ENCODE data around the gene WWP2. TPM values are rescaled to one million over a fixed set of nuclear protein-coding genes. Genes with fewer than 3 reads are reported as not detected.
"Not testable (repeated sequence)": the region's sequence is repeated elsewhere in the genome, so short reads cannot be mapped to it uniquely, and the experiment has no call there.

WWP2 gene
- polyA plus RNA-seq, 1 donor (not counting 4 experiments of a cell fraction or from before 2014, with no cell fraction given), result 6.9 TPM

GRCh38 chr16:69814078-69814477, 51.9 kb downstream of the WWP2 start:
- H3K9me3 ChIP-seq (ENCODE audit: control insufficient read depth, low read depth, low read length), result no peaks in the 10 kb centered on the region
- H3K27ac ChIP-seq (ENCODE audit: control insufficient read depth, insufficient read depth, low read length), result no peak overlapping the region
- no peak overlapping the region for H3K4me2 ChIP-seq (ENCODE audit: control insufficient read depth, extremely low read depth, insufficient read depth, low read depth, low read length)
- no peak overlapping the region for H2AFZ ChIP-seq (ENCODE audit: control insufficient read depth, low read length)
- DNase-seq (ENCODE audit: low read depth, low spot score) (no peak), FAIRE-seq (no peak)
- no peak overlapping the region for H3K9ac ChIP-seq (ENCODE audit: control insufficient read depth, extremely low read depth, insufficient read depth, low read length)
- H4K20me1 ChIP-seq (ENCODE audit: control insufficient read depth, extremely low read depth, insufficient read depth, low read length), result no peaks in the 10 kb centered on the region
- H3K79me2 ChIP-seq (ENCODE audit: control insufficient read depth, insufficient read depth, low read length), result no peaks in the 10 kb centered on the region
- H3K27me3 ChIP-seq (ENCODE audit: control insufficient read depth, extremely low read depth, insufficient read depth, low read length), result no peaks in the 10 kb centered on the region
- H3K9me1 ChIP-seq (ENCODE audit: control insufficient read depth, extremely low read depth, insufficient read depth, low read length), result no peaks in the 10 kb centered on the region
- TF ChIP-seq EZH2 (IDR thresholded peaks at IDR 0.05; ENCODE audit: low read length) (no peak), CTCF (optimal IDR thresholded peaks at IDR 0.05 in 1 of 3, IDR thresholded peaks at IDR 0.05 in 1 of 3, conservative IDR thresholded peaks at IDR 0.05 in 1 of 3; ENCODE audit: extremely low read depth in 1 of 3, insufficient read depth in 2 of 3, low read length in 3 of 3) (no peak)
- no peak overlapping the region for H3K4me3 ChIP-seq (ENCODE audit: control insufficient read depth in 2 of 3, extremely low read depth in 1 of 3, insufficient read depth in 2 of 3, low read depth in 1 of 3, low read length in 3 of 3)
- H3K36me3 ChIP-seq (ENCODE audit: control insufficient read depth in 2 of 2, extremely low read depth in 1 of 2, insufficient read depth in 2 of 2, low read length in 2 of 2), result no peaks in the 10 kb centered on the region
- no peaks in the 10 kb centered on the region for H3K4me1 ChIP-seq (ENCODE audit: control insufficient read depth, extremely low read depth, insufficient read depth, low read length)
- dilution Hi-C loops (cut with MboI; ENCODE audit: extremely low pct_ligation_motif_present, low sequenced_read_pairs), result no loop called here

- no peaks in the 10 kb centered on the region for H4K20me1 ChIP-seq (ENCODE audit: control insufficient read depth, extremely low read depth, insufficient read depth, low read length)
- dilution Hi-C loops (cut with MboI; ENCODE audit: extremely low pct_ligation_motif_present, low sequenced_read_pairs), result no loop called here
- TF ChIP-seq CTCF (optimal IDR thresholded peaks at IDR 0.05 in 1 of 3, IDR thresholded peaks at IDR 0.05 in 1 of 3, conservative IDR thresholded peaks at IDR 0.05 in 1 of 3; ENCODE audit: extremely low read depth in 1 of 3, insufficient read depth in 2 of 3, low read length in 3 of 3) (no peak), EZH2 (IDR thresholded peaks at IDR 0.05; ENCODE audit: low read length) (no peak)
- H2AFZ ChIP-seq (ENCODE audit: control insufficient read depth, low read length), result no peak overlapping the region
- no peaks in the 10 kb centered on the region for H3K9me3 ChIP-seq (ENCODE audit: control insufficient read depth, low read depth, low read length)
- FAIRE-seq (no peak), DNase-seq (ENCODE audit: low read depth, low spot score) (no peak)
- H3K27ac ChIP-seq (ENCODE audit: control insufficient read depth, insufficient read depth, low read length), result no peak overlapping the region
- no peak overlapping the region for H3K4me3 ChIP-seq (ENCODE audit: control insufficient read depth in 2 of 3, extremely low read depth in 1 of 3, insufficient read depth in 2 of 3, low read depth in 1 of 3, low read length in 3 of 3)
- H3K9ac ChIP-seq (ENCODE audit: control insufficient read depth, extremely low read depth, insufficient read depth, low read length), result no peak overlapping the region
- no peak overlapping the region for H3K4me2 ChIP-seq (ENCODE audit: control insufficient read depth, extremely low read depth, insufficient read depth, low read depth, low read length)
- H3K4me1 ChIP-seq (ENCODE audit: control insufficient read depth, extremely low read depth, insufficient read depth, low read length), result no peaks in the 10 kb centered on the region
- H3K9me1 ChIP-seq (ENCODE audit: control insufficient read depth, extremely low read depth, insufficient read depth, low read length), result no peaks in the 10 kb centered on the region
- no peaks in the 10 kb centered on the region for H3K27me3 ChIP-seq (ENCODE audit: control insufficient read depth, extremely low read depth, insufficient read depth, low read length)
- H3K36me3 ChIP-seq (ENCODE audit: control insufficient read depth in 2 of 2, extremely low read depth in 1 of 2, insufficient read depth in 2 of 2, low read length in 2 of 2), result no peaks in the 10 kb centered on the region
- H3K79me2 ChIP-seq (ENCODE audit: control insufficient read depth, insufficient read depth, low read length), result no peaks in the 10 kb centered on the region
These were observed 52.4 kb downstream of the WWP2 start for GRCh38 chr16:69814561-69814960.

- H3K9me1 ChIP-seq (ENCODE audit: control insufficient read depth, extremely low read depth, insufficient read depth, low read length); H3K27ac ChIP-seq (ENCODE audit: control insufficient read depth, insufficient read depth, low read length); H3K36me3 ChIP-seq (ENCODE audit: control insufficient read depth in 2 of 2, extremely low read depth in 1 of 2, insufficient read depth in 2 of 2, low read length in 2 of 2); H3K79me2 ChIP-seq (ENCODE audit: control insufficient read depth, insufficient read depth, low read length); H4K20me1 ChIP-seq (ENCODE audit: control insufficient read depth, extremely low read depth, insufficient read depth, low read length); H3K4me3 ChIP-seq (ENCODE audit: control insufficient read depth in 2 of 3, extremely low read depth in 1 of 3, insufficient read depth in 2 of 3, low read depth in 1 of 3, low read length in 3 of 3); H3K9me3 ChIP-seq (ENCODE audit: control insufficient read depth, low read depth, low read length); FAIRE-seq; H3K4me1 ChIP-seq (ENCODE audit: control insufficient read depth, extremely low read depth, insufficient read depth, low read length); dilution Hi-C loops (cut with MboI; ENCODE audit: extremely low pct_ligation_motif_present, low sequenced_read_pairs); H3K9ac ChIP-seq (ENCODE audit: control insufficient read depth, extremely low read depth, insufficient read depth, low read length); H3K27me3 ChIP-seq (ENCODE audit: control insufficient read depth, extremely low read depth, insufficient read depth, low read length); DNase-seq (ENCODE audit: low read depth, low spot score); H2AFZ ChIP-seq (ENCODE audit: control insufficient read depth, low read length); H3K4me2 ChIP-seq (ENCODE audit: control insufficient read depth, extremely low read depth, insufficient read depth, low read depth, low read length): not testable (repeated sequence)
These were observed 53.2 kb downstream of the WWP2 start for GRCh38 chr16:69815216-69815883.

Measured in keratinocyte (primary cell).